Transverse colon (tissue), 4 donors: Measurements from ENCODE around the gene GFOD1. TPM values are rescaled to one million over a fixed set of nuclear protein-coding genes. Genes with fewer than 3 reads are reported as not detected.

ENCODE experiments used
- DNase-seq: peaks from one replicate; pipeline ENCODE4 v3.0.0-alpha.2; 2019
- H3K27ac ChIP-seq, 4 donors: fragments of 200-600 bp; sonication (generic); 2 replicates each; pipeline ENCODE4 v1.5.1; 2016 to 2018; ENCODE audit warnings: inconsistent platforms in 4 of 4
- H3K27me3 ChIP-seq: fragments of 200-600 bp; sonication (generic); 2 replicates; pipeline ENCODE4 v1.5.1; 2017; ENCODE audit warnings: inconsistent platforms
- H3K36me3 ChIP-seq, 4 donors: fragments of 200-600 bp; sonication (generic); 2 replicates each; pipeline ENCODE4 v1.5.1; 2017 to 2019; ENCODE audit warnings: inconsistent platforms in 4 of 4
- H3K4me1 ChIP-seq, 4 donors: fragments of 200-600 bp; sonication (generic); 2 replicates each; pipeline ENCODE4 v1.5.1; 2017 to 2020; ENCODE audit warnings: inconsistent platforms in 4 of 4
- H3K4me3 ChIP-seq, 4 donors: fragments of 200-600 bp; sonication (generic); 1 replicate in 1 of 4; 2 replicates in 3 of 4; pipeline versions ENCODE4 v1.5.1 to v1.6.1; 2017 to 2019; ENCODE audit warnings: inconsistent platforms in 4 of 4
- H3K9me3 ChIP-seq, 2 donors: fragments of 200-600 bp; sonication (generic); 2 replicates each; pipeline ENCODE4 v1.5.1; 2017 to 2019; ENCODE audit warnings: inconsistent platforms in 2 of 2
- EP300 ChIP-seq: sonication (generic); formaldehyde crosslinking; IDR thresholded peaks from one replicate; pipeline ENCODE4 v1.6.1; 2017; ENCODE audit warnings: antibody characterized with exemption, low read depth
- POLR2A ChIP-seq: fragments of 450-650 bp; IDR thresholded peaks from one replicate; pipeline ENCODE4 v1.6.1; 2016; ENCODE audit warnings: antibody characterized with exemption, mild to moderate bottlenecking, moderate library complexity
- POLR2AphosphoS5 ChIP-seq, 3 donors: sonication (generic); formaldehyde crosslinking; IDR thresholded peaks; one replicate each; pipeline ENCODE4 v1.6.1; 2016; ENCODE audit warnings: antibody characterized with exemption in 3 of 3
- WGBS, 2 donors: methylation state at CpG; one replicate each; pipeline ENCODE4 v1.1.5; 2018; ENCODE audit warnings: low coverage in 1 of 2; 5-methylcytosine and 5-hydroxymethylcytosine counted together
- in situ Hi-C, 4 donors: fragments of 200-750 bp; cut with MboI; loops; one replicate each; pipeline versions ENCODE4 v1.15.0 to v1.15.1; 2017; ENCODE audit warnings: low sequenced_read_pairs in 3 of 4, low pct_ligation_motif_present in 1 of 4, low pct_unique_long_range_greater_than_20kb in 1 of 4
- intact Hi-C: fragments of 100-400 bp; cut with DNase I; formaldehyde crosslinking; loops from one replicate; pipeline ENCODE4 v1.15.1; 2023; ENCODE audit warnings: low total_unique reads
- total RNA-seq, 4 donors: library from RNA; depleted of rRNA; stranded (reverse); fragments of >200 nt; gene quantifications; one replicate each; pipeline ENCODE4 v1.1.0, GENCODE V29; 2016
- TF ChIP-seq, protein P1 (sequence below), 5 experiments: fragments of 200-600 bp in 3 of 5; fragments of 450-650 bp in 2 of 5; sonication (generic) in 3 of 5; IDR thresholded peaks; 1 replicate in 2 of 5; 2 replicates in 3 of 5; pipeline ENCODE4 v1.5.1; 2016 to 2017; ENCODE audit warnings: antibody characterized with exemption in 5 of 5, inconsistent platforms in 3 of 5, mild to moderate bottlenecking in 2 of 5, moderate library complexity in 1 of 5

GFOD1 gene
- total RNA-seq, 4 donors from 2014 or later, result 8.4 to 36.7 (median 19.9) TPM

DNA sequence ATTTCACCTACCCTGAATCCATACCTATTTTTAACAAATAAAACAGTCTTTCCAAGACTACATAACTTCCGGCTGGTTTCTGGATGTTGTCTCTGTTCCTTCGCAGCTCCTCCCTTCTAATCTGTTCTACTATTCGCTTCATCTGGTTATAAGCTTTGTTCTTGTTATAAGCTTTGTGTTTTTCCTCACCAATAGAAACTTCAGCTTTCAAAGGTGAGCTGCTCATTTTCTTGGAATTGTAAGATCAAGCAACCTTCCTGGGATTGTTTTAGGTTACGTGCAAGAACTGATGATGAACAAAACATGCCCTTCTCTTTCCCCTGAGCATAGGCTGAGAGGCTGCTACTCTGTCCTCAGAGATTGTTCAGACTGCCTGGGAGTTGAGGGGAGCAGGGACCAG, 2.1 kb downstream of the GFOD1 start:
- in situ Hi-C loops (no loop called here), intact Hi-C loops (loop anchor here (5.0 to 10.0 kb wide), 2 partner anchors 79 to 103 kb away; no protein-coding TSS in a partner anchor)
- H3K36me3 ChIP-seq, result no peaks in the 10 kb centered on the region
- H3K27ac ChIP-seq, result peak overlapping the region; percentile 94 to 97 (median 97)
- H3K27me3 ChIP-seq, result no peaks in the 10 kb centered on the region
- H3K4me3 ChIP-seq, result peak overlapping the region; percentile 64 to 95 (median 76)
- 51 to 78% methylated on average over 4 of the region's 4 CpGs for WGBS, 2 donors
- no peak for DNase-seq
- peaks cover 3 to 35% (median 32%) of the 10 kb centered on the region in 4 donors for H3K4me1 ChIP-seq
- TF ChIP-seq POLR2A (no peak), EP300 (no peak), POLR2AphosphoS5 (IDR thresholded peaks at IDR 0.05) (no peak)
- TF ChIP-seq, protein P1, sequence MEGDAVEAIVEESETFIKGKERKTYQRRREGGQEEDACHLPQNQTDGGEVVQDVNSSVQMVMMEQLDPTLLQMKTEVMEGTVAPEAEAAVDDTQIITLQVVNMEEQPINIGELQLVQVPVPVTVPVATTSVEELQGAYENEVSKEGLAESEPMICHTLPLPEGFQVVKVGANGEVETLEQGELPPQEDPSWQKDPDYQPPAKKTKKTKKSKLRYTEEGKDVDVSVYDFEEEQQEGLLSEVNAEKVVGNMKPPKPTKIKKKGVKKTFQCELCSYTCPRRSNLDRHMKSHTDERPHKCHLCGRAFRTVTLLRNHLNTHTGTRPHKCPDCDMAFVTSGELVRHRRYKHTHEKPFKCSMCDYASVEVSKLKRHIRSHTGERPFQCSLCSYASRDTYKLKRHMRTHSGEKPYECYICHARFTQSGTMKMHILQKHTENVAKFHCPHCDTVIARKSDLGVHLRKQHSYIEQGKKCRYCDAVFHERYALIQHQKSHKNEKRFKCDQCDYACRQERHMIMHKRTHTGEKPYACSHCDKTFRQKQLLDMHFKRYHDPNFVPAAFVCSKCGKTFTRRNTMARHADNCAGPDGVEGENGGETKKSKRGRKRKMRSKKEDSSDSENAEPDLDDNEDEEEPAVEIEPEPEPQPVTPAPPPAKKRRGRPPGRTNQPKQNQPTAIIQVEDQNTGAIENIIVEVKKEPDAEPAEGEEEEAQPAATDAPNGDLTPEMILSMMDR (IDR thresholded peaks at IDR 0.05), result no peak
- H3K9me3 ChIP-seq, result no peaks in the 10 kb centered on the region

DNA sequence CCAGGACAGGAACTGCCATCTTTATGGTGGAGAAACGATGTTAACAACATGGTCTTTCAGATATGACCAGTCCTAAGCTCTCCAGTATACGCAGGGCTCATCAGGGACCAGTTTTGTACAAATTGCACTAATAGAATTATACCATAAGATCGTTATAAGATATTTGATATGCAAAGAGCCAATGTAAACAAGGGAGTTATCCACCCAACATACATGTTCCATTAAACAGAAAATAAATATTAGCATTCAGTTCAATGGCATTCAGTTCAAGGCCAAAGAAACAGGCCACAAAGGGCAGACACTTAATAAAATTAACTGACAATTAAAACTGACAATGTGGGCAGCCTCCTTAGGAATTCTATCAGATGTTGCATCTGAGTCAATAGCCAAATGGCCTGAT, 2.6 kb downstream of the GFOD1 start:
- Histone ChIP-seq H3K9me3 (no peaks in the 10 kb centered on the region), H3K27ac (peak overlapping the region in 2 of 4 donors; percentile 97), H3K4me1 (peaks cover 3 to 35% (median 32%) of the 10 kb centered on the region in 4 donors), H3K4me3 (peak overlapping the region in 1 of 4 donors; percentile 95), H3K36me3 (no peaks in the 10 kb centered on the region), H3K27me3 (no peaks in the 10 kb centered on the region)
- in situ Hi-C loops, result no loop called here
- DNase-seq, result no peak
- 79 to 81% methylated on average over 2 to 3 of the region's 3 CpGs for WGBS, 2 donors
- intact Hi-C loops, result loop anchor here (5.0 to 10.0 kb wide), 2 partner anchors 80 to 103 kb away; no protein-coding TSS in a partner anchor
- TF ChIP-seq, protein P1 (IDR thresholded peaks at IDR 0.05), result no peak
- TF ChIP-seq POLR2AphosphoS5 (IDR thresholded peaks at IDR 0.05), result no peak
- no peak for TF ChIP-seq POLR2A
- TF ChIP-seq EP300, result no peak

GRCh38 chr6:13484138-13484708, 3.2 kb downstream of the GFOD1 start:
- TF ChIP-seq, protein P1 (IDR thresholded peaks at IDR 0.05), result no peak
- TF ChIP-seq POLR2AphosphoS5 (IDR thresholded peaks at IDR 0.05) (no peak), EP300 (no peak), POLR2A (no peak)
- in situ Hi-C loops, result no loop called here
- Histone ChIP-seq H3K27ac (no peak overlapping the region), H3K9me3 (no peaks in the 10 kb centered on the region), H3K4me3 (peak overlapping the region in 1 of 4 donors; percentile 95), H3K4me1 (peaks cover 3 to 35% (median 32%) of the 10 kb centered on the region in 4 donors), H3K27me3 (no peaks in the 10 kb centered on the region), H3K36me3 (no peaks in the 10 kb centered on the region)
- no peak for DNase-seq
- intact Hi-C loops, result loop anchor here (10.0 kb wide), 1 partner anchor 81 kb away; no protein-coding TSS in a partner anchor
- 76 to 90% methylated on average over 2 to 6 of the region's 6 CpGs for WGBS, 2 donors

- Histone ChIP-seq H3K4me3 (no peak overlapping the region), H3K9me3 (no peaks in the 10 kb centered on the region), H3K4me1 (peaks cover 3 to 27% (median 19%) of the 10 kb centered on the region in 4 donors), H3K27me3 (no peaks in the 10 kb centered on the region), H3K27ac (no peak overlapping the region), H3K36me3 (no peaks in the 10 kb centered on the region)
- in situ Hi-C loops, result no loop called here
- 93 to 94% methylated on average over 3 to 6 of the region's 6 CpGs for WGBS, 2 donors
- intact Hi-C loops, result loop anchor here (10.0 kb wide), 1 partner anchor 84 kb away; no protein-coding TSS in a partner anchor
- TF ChIP-seq EP300, result no peak
- TF ChIP-seq POLR2AphosphoS5 (IDR thresholded peaks at IDR 0.05), result no peak
- TF ChIP-seq, protein P1 (IDR thresholded peaks at IDR 0.05), result no peak
- no peak for TF ChIP-seq POLR2A
- DNase-seq, result no peak
Observed at GRCh38 chr6:13480631-13481501, 6.5 kb downstream of the GFOD1 start.
